Kidney (tissue), 14 donors: ENCODE results near the gene PRKACG. TPM values are rescaled to one million over a fixed set of nuclear protein-coding genes. Genes with fewer than 3 reads are reported as not detected.

Experiments
- DNase-seq, 5 donors: peaks; one replicate each; pipeline ENCODE4 v3.0.0-alpha.2; 2013 to 2020
- FAIRE-seq: peaks from 2 replicates; lab custom pipeline; 2012; peaks lifted over from hg19 to GRCh38; lab: Jason Lieb, UNC
- H3K27ac ChIP-seq, 2 donors: one replicate each; pipeline ENCODE4 v1.7.0; 2013; ENCODE audit warnings: low read depth in 2 of 2, low read length in 2 of 2, inconsistent platforms in 1 of 2
- H3K27me3 ChIP-seq: one replicate; pipeline ENCODE4 v1.7.1; 2013; ENCODE audit warnings: low read length, inconsistent platforms; ENCODE audit not compliant: control insufficient read depth, insufficient read depth
- H3K36me3 ChIP-seq, 3 donors: one replicate each; pipeline versions ENCODE4 v1.7.0 to v1.7.1; 2013; ENCODE audit warnings: low read length in 3 of 3, control low read depth in 1 of 3, inconsistent platforms in 1 of 3; ENCODE audit not compliant: insufficient read depth in 3 of 3, control insufficient read depth in 2 of 3
- H3K4me1 ChIP-seq, 3 donors: one replicate each; pipeline versions ENCODE4 v1.7.0 to v1.7.1; 2013; ENCODE audit warnings: low read length in 3 of 3, inconsistent platforms in 1 of 3, low read depth in 1 of 3; ENCODE audit not compliant: control insufficient read depth in 2 of 3, insufficient read depth in 2 of 3
- H3K4me3 ChIP-seq, 3 donors: one replicate each; pipeline versions ENCODE4 v1.7.0 to v1.8.1; 2013; ENCODE audit warnings: low read length in 3 of 3, control low read depth in 1 of 3, inconsistent platforms in 1 of 3
- H3K9ac ChIP-seq, 3 donors: one replicate each; pipeline versions ENCODE4 v1.7.0 to v1.7.1; 2013; ENCODE audit warnings: low read length in 3 of 3, control low read depth in 1 of 3, inconsistent platforms in 1 of 3
- H3K9me3 ChIP-seq, 3 donors: one replicate each; pipeline versions ENCODE4 v1.7.0 to v1.7.1; 2013; ENCODE audit warnings: low read length in 3 of 3, control low read depth in 1 of 3, inconsistent platforms in 1 of 3; ENCODE audit not compliant: control insufficient read depth in 2 of 3, insufficient read depth in 1 of 3
- CTCF ChIP-seq: IDR thresholded peaks from 3 replicates; pipeline ENCODE4 v1.5.1; 2012; ENCODE audit warnings: mild to moderate bottlenecking, moderate library complexity, borderline replicate concordance; ENCODE audit not compliant: insufficient read depth; ENCODE audit errors: extremely low read depth
- intact Hi-C: fragments of 100-400 bp; cut with DNase I; formaldehyde crosslinking; loops from one replicate; pipeline ENCODE4 v1.11.1; 2022
- polyA plus RNA-seq: library from polyadenylated mRNA; stranded (reverse); fragments of 350-450 nt; fragmentation: Illumina TruSeq; extraction: RNeasy Lipid Tissue Mini Kit (QIAGEN cat#74804); gene quantifications from one replicate; pipeline ENCODE4 v1.2.3, GENCODE V29; 2014; ENCODE audit warnings: low read depth, low replicate concordance; ENCODE audit not compliant: insufficient read depth
- total RNA-seq: library from RNA; stranded (reverse); fragmentation: NEBNext Ultra II Directional; extraction: Animal tissue kit (Norgen Biotek cat#: 25700); gene quantifications from one replicate; pipeline ENCODE4 v1.2.1, GENCODE V29; 2021
- donor health status: control.
- donor health status: control.
- donor health status: control.
- donor health status: control.
- donor health status: control.
- donor health status: DM: yes; HTN: yes; CAD: no.
- donor health status: Normal renal cell carcinoma (clear cell type).

The PRKACG gene
- total and polyA plus RNA-seq, 2 donors from 2014 or later: not detected

GRCh38 chr9:69030851-69031645 is 17.1 kb upstream of the PRKACG start:
- intact Hi-C loops: no loop called here
- Histone ChIP-seq H3K36me3 (no peaks in the 10 kb centered on the region), H3K27ac (no peak overlapping the region), H3K27me3 (no peaks in the 10 kb centered on the region), H3K4me1 (peaks cover 0 to 4% (median 0%) of the 10 kb centered on the region in 3 donors), H3K9me3 (peaks cover 0 to 4% (median 0%) of the 10 kb centered on the region in 3 donors), H3K9ac (no peak overlapping the region), H3K4me3 (no peak overlapping the region)
- DNase-seq (no peak), FAIRE-seq (no peak)
- no peak for TF ChIP-seq CTCF

GRCh38 chr9:69029535-69029934 is 15.6 kb upstream of the PRKACG start:
- intact Hi-C loops: no loop called here
- Histone ChIP-seq H3K27ac (no peak overlapping the region), H3K4me3 (no peak overlapping the region), H3K4me1 (no peaks in the 10 kb centered on the region), H3K9ac (no peak overlapping the region), H3K27me3 (no peaks in the 10 kb centered on the region), H3K36me3 (no peaks in the 10 kb centered on the region), H3K9me3 (peaks cover 0 to 4% (median 0%) of the 10 kb centered on the region in 3 donors)
- FAIRE-seq: no peak
- DNase-seq: no peak
- no peak for TF ChIP-seq CTCF

- no peak for TF ChIP-seq CTCF
- no peaks in the 10 kb centered on the region for H3K36me3 ChIP-seq
- no peak overlapping the region for H3K9ac ChIP-seq
- no peak overlapping the region for H3K4me3 ChIP-seq
- DNase-seq: no peak
- peaks cover 0 to 4% (median 0%) of the 10 kb centered on the region in 3 donors for H3K9me3 ChIP-seq
- no peaks in the 10 kb centered on the region for H3K27me3 ChIP-seq
- no peak overlapping the region for H3K27ac ChIP-seq
- intact Hi-C loops: no loop called here
- H3K4me1 ChIP-seq: no peaks in the 10 kb centered on the region
- no peak for FAIRE-seq
Measured at GRCh38 chr9:69028754-69029153, 14.8 kb upstream of the PRKACG start.
